Raji (cell line): Measurements from ENCODE around the gene BPIFB1.

ENCODE experiments used
- POLR2A ChIP-seq: IDR thresholded peaks from 2 replicates; pipeline ENCODE4 v1.6.1; 2011; ENCODE audit warnings: low read depth, low read length, control low read depth; ENCODE audit not compliant: insufficient read depth

BPIFB1 gene

DNA sequence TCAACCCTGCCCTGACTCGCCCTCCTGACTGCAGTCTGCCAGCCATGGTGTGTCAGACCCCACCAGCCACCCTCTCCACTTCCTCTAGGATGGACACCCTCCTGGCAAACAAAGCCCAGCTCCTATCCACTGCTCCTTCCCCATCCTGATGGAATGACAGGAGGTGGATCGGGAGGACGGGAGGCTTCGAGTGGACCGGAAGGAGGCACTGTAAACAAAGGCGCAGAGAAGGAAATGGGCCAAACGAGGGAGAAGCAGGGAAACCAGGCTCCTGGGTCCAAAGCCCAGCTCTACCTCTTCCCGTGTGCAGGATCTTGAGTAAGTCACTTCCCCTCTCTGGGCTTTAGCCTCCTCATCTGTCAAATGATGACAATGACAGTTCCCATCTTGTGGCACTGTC is 40.2 kb downstream of the BPIFB1 start:
- TF ChIP-seq POLR2A, result no peak

DNA sequence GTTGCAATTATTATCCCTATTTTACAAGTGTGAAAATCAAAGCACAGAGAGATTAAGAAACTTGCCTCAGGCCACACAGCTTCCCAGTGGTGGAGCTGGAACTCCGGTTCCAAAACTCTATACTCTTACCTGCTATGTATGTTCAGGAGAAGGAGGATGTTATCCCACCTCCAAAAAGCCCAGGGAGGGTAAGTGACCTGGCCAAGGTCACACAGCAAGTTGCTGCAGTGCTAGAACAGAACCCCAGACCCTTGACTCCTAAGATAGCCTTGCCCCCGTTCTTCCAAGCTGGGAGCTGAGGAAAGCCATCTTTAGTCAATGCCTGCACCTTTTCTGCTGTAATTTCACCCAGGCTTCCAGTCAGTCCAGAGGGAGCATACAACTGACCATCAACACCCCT is 42.3 kb downstream of the BPIFB1 start:
- TF ChIP-seq POLR2A, result no peak

DNA sequence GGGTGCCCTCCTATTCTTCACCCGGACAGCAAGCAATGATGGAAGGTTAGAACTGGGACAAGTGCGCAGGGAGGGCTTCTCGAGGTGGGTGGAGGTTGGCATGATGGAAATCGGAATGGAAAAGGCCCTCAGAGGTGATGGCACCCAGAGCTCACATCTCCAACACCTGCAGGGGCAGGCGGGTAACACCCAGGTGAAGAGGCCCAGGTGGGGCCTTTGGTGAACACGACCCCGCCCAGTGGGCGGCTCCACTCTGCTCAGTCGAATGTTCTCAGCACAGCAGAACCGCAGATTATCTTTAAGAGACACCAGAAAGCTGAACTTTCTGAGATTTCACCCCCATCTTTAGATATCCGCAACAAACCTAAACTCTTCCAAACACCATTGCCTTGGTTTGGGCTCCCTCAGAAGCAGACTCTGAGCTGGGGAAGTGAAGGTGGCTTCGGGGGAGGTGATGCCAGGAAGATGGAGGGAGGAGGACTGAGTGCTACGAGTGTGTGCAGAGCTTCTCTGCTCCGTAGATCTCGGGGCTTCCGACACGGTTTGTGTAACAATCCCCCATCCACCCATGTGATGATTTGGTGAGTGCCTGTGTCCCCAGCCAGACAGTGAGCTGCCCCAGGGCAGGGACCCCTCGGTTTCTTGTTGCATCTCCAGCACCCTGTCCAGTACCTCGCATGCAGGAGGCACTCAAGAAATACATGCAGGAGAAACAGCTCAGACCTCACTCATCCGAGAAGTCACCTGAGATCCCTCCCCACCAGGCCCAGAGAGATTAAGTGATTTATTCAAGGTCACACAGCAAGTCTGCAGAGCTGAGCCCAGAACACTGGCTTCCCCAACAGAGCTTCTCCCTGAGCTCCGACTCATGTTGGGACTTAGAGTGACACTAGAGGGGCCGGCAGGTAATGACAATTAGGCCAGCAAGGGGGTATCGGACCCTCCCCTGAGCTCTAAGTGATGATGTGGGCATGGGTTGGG is 45.4 kb downstream of the BPIFB1 start:
- no peak for TF ChIP-seq POLR2A

DNA sequence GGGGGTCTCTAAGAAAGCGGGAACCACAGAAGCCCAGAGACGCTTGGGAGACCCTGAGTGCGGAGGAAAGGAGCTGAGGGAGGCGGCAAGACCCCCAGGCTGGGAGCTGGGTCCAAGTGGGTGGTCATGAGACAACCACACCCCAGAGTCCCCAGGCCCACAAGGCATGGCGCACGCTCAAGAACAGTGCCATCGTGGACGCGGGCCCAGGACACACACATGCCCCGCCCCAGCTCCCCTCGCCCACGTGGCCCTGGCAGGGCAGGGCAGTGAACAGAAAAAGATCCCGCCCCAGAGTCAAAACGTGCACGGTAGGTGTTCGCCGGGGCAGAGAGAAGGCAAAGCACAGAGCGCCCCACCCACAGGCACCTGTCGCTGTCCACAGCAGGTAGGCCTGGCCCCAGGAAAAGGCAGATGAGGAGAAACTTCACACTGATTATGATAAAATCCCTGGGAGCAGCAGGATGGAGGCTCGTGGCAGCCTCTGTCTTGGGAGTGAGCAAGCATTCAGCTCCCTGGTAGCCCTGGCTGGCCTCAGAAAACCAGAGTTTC is 50.0 kb downstream of the BPIFB1 start:
- no peak for TF ChIP-seq POLR2A

DNA sequence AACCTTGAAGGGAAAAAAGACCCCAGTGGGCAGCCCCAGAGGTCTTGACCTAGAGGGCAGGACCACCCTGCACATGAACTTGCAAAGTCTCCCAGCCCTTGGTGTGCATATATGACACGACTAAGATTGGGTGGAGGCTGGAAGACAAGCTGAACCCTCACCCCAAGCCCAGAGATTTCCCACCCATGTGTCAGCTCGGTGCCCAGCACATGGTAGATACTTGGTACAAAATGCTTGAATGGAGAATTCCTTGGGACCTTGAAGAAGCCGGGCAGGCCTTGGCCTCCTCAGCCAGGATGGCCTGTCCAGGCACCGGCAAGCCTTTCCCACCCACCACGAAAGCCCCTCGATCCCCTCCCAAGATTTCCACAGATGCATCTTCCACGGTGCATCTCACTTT is 50.6 kb downstream of the BPIFB1 start:
- no peak for TF ChIP-seq POLR2A

DNA sequence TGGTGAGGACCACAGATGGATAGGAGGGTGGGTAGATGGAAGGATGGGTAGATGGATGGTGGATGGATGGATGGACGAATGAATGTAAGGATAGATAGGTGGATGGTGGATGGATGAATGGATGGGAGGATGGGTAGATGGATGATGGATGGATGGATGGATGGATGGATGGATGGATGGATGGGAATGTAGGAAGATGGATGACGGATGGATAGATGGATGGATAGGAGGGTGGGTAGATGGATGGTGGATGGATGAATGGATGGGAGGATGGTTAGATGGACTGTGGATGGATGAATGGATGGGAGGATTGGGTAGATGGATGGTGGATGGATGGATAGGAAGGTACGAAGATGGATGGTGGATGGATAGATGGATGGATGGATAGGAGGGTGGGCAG is 51.1 kb downstream of the BPIFB1 start:
- no peak for TF ChIP-seq POLR2A

DNA sequence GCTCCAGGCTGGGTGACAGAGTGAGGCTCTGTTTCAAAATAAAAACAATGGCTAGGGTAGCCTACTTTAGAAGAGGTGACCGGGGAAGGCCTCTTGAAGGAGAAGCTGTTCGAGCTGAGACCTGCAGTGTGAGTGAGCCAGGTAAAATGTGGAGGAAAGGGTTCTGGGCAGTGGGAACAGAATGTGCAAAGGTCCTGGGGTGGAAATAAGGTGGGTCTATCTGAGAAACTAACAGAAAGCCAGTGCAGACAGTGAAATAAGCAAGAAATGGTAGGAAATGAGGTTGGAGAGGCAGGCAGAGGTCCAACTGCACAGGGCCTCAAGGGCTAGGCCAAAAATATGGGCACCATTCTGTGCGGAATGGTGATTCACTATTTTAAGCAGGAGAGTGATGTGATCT is 53.4 kb downstream of the BPIFB1 start:
- TF ChIP-seq POLR2A, result no peak

DNA sequence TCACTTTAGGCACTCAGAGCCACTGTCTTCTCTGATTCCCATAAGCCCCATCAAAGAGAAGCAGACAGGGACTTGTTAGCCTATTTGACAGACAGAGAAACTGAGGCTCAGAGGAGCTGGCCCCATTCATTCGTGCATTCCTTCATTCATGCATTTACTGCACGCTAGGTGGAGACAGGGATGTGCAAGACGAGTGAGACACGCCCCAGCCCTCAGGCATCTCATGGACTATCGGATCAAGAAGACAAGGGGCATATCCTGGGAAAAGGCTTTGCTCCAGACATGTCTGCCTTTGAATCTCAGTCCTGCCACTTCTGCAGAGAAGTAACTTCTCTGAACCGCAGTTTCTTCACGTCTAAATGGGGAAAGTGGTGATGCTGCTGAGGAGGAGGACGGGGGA is 54.1 kb downstream of the BPIFB1 start:
- no peak for TF ChIP-seq POLR2A

DNA sequence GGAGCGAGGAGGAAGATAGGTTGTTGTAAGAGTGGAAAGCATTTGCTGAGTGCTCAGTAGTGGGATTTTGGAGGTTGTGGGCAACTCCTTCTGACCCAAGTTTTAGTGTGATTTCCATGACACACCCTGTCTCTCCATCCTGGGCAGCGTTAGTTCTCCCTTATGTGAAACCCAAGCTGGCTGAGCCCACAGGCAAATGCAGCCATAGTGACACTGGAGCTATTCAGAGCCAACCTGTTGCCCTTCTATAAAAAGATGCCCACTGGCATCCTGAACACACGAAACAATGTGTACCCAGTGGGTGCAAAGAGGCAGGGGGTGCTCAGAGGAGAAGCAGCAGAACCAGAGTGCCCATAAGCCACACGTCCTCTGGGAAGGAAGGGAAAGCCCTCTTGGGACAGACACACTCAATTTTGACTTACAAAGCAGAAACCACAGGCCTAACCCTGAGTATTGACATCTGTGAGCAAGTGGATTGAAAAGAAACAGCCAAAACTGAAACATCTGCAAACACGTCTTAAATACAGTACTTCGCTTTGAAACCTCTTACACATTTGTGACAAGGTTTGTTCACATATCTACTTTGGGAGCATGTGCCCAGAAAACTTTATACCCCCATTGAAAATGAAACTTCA is 54.6 kb downstream of the BPIFB1 start:
- TF ChIP-seq POLR2A, result no peak

DNA sequence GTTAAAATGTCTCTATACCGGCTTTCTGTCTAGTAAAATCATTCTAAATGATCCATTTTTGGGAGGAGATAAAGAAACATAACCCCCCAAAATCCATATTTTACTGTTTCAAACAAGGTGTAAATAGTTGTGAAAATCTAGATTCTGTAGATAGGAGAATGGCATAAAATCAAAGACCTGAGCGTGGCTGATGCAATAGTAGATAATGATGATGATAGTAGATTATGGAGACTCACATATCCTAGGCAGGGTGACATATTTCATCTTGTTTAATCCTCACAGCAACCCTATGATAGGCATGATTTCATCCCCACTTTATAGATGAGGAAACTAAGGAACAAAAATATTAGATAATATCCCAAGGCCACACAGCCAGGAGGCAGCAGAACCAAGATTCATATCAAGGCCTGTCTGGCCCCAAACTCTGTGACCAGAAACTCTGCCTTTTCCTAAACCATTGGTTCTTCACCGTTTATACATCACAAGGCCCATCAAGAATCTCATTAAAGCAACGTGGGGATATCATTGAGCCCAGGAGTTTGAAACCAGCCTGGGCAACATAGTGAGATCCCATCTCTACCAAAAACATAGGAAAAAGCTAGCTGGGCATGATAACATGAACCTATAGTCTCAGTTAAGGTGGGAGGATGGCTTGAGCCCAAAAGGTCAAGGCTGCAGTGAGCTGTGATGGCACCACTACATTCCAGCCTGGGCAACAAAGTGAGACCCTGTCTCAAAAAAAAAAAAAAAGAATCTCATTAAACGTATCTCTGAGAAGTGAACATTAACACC is 55.6 kb downstream of the BPIFB1 start:
- no peak for TF ChIP-seq POLR2A

DNA sequence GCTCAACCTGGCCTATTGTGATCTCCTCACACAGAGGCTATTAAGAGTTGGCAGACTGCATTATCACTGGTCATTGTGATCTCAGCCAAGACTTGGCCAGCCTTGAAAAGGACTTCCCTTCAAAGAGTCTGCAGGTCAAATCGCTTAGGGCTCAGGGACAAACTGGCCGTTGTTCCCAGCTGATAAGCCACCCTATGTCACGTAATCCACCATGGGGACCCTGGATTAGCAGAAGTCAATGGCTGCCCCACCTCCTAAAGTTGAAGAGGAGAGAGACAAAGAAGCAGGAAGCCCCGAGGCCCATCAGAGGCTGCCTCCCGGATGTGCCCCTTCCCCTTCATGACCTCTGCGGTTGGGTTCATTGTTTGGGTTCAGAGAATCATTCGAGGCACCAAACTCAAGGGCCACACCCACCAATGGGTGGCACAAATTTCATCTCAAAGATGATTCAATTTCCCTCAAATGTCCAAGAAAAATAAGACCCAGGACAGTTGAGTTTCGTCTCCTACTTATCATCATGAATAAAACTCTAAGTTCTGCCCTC is 56.6 kb downstream of the BPIFB1 start:
- TF ChIP-seq POLR2A, result no peak

DNA sequence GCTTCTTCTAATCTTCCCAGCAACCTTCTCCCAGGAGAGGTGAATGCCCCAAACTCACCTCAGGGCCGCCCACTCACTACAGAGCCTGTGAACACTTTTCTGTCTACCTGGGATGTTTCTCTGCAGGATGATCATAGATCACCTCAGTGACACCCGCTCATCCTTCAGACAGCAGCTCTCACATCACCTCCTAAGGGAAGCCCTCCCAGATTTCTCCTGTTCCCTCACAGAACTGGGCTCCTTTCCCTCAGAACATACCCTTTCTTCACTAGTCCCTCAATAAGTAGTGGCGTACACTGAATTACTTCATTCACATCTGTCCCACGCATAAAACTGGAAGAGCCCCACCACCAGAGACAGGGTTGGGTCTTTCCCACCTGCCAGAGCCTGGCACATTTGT is 60.5 kb downstream of the BPIFB1 start:
- no peak for TF ChIP-seq POLR2A

DNA sequence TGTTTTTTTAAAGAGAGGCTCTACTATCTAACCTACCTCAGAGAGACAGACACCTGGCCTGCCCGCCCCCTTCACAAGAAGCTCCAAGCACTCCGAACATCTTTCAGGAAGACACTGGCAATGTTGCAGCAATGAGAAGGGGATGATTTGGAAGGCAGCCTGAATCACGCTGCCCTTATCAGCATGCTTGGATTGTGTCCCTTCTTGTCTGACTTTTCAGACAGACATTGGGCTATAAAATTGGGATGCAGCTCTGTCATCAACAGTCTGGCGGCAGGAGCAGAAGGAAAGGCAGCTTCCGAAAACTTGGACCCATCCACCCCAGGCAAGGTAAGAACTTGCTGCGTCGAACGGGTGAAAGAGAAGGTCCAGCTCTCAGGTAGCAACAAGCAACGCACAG is 62.3 kb downstream of the BPIFB1 start:
- no peak for TF ChIP-seq POLR2A

DNA sequence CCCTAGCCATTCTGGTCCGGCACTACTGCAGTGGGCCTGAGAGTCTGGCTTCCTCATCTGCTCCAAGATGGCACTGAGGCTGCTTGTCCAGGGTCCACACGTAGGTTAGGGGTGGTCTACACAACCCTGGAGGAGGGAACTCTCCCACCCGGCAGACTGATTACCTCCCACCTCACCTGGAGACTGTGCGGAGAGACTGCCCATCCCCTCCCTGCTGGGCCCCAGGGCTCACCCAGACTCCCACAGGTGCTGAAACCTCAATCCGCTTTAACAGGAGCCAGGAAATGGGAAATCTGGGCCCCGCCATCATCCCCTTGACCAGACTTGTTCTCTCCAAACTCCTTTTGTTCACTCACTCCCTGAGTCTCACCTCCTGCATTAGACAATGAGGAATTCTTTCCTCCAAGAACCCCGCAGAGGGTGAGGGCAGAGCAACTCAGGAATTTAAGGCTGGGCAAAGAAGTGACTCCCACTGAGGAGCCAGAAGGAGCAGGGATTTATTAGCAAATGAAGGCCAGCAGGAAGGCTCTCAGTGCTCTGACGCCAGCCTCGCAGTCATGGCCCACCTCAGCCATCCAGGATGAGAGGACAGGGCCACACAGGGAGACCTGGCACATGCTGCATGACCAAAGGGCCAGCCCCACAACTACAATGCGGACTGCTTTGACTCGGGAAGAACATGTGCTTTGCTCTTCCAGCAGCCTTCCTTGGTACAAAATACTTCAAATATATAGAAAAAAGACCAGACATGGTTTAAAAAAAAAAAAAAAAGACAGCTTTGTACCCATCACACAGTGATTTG is 65.3 kb downstream of the BPIFB1 start:
- TF ChIP-seq POLR2A, result no peak
